SK-N-MC (cell line): Measurements from ENCODE around the gene IGSF9B.

Source experiments
- DNase-seq: peaks from one replicate; pipeline ENCODE4 v3.0.0-alpha.2; 2011; ENCODE audit warnings: low read depth, low spot score
- H3K27ac ChIP-seq: fragments of 200-600 bp; sonication (generic); 2 replicates; pipeline ENCODE4 v1.5.1; 2016; ENCODE audit warnings: mixed run types
- H3K36me3 ChIP-seq: fragments of 200-600 bp; sonication (generic); 2 replicates; pipeline ENCODE4 v1.6.1; 2017; ENCODE audit warnings: antibody characterized with exemption, low read length, mixed read lengths; ENCODE audit not compliant: insufficient read depth
- H3K4me3 ChIP-seq: fragments of 200-600 bp; sonication (generic); 2 replicates; pipeline ENCODE4 v1.5.1; 2016
- H3K9ac ChIP-seq: fragments of 200-600 bp; sonication (generic); 2 replicates; pipeline ENCODE4 v1.8.0; 2017; ENCODE audit warnings: mixed run types, mixed read lengths; ENCODE audit not compliant: insufficient read length
- H3K9me3 ChIP-seq: fragments of 200-600 bp; sonication (generic); 2 replicates; pipeline ENCODE4 v1.6.1; 2017; ENCODE audit warnings: low read depth, mild to moderate bottlenecking, antibody characterized with exemption, low read length, moderate library complexity, mixed read lengths
- EZH2 ChIP-seq: fragments of 200-600 bp; sonication (generic); IDR thresholded peaks from one replicate; pipeline ENCODE4 v1.6.1; 2017; ENCODE audit warnings: antibody characterized with exemption
- FOXP2 ChIP-seq: optimal IDR thresholded peaks from 2 replicates; pipeline ENCODE3; 2011; ENCODE audit warnings: mild to moderate bottlenecking, moderate library complexity; ENCODE audit not compliant: insufficient read depth; ENCODE audit errors: extremely low read length, control extremely low read depth
- POLR2AphosphoS5 ChIP-seq: IDR thresholded peaks from 2 replicates; pipeline ENCODE4 v1.6.1; 2012; ENCODE audit warnings: mild to moderate bottlenecking, low read depth, low read length, borderline replicate concordance

Gene IGSF9B

DNA sequence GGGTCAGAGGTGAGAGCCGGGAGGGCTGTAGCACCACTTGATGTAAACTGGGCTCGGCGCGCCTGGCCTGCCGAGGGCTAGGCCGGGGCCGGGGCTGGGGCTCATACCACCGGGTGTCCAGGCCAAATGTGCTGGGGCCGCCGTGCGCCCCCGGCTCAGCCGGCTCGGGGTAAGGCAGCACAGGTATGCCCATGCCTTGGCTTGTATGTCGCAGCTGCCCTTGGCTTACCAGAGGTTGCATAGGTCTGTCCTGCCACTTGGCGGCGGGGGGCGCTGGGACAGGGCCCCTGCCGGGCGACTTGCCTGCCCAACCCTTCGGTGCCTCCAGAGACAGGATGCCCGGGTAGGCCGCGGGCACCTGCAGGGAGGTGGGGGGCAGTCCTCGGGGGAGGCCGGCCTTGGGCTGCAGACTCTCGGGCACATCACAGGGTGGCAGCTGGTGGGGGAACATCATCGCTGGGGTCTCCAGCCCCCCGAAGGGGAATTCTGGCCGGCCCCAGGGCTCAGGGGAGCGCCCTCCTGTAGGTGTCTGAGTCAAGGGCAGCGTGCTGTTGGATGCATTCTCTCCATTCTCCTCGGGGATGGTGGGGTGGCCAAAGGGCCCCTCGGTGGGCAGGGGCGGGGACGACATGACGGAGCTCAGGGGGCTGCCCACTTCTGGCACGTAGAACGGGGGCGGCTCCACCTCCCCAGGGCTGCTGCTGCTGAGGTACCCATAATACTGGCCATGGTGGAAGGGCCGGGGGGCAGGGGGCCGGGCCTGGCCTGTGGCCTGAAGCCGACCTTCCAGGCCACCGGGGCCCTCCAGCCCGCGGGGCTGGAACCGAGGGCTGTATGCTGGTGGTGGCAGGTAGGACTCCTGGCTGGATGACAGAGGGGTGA lies 36.4 kb downstream of the IGSF9B start:
- no peaks in the 10 kb centered on the region for H3K36me3 ChIP-seq
- H3K9me3 ChIP-seq, result no peaks in the 10 kb centered on the region
- no peak overlapping the region for H3K4me3 ChIP-seq
- no peak overlapping the region for H3K9ac ChIP-seq
- H3K27ac ChIP-seq, result no peak overlapping the region
- TF ChIP-seq POLR2AphosphoS5 (no peak), EZH2 (no peak), FOXP2 (no peak)
- DNase-seq, result no peak

DNA sequence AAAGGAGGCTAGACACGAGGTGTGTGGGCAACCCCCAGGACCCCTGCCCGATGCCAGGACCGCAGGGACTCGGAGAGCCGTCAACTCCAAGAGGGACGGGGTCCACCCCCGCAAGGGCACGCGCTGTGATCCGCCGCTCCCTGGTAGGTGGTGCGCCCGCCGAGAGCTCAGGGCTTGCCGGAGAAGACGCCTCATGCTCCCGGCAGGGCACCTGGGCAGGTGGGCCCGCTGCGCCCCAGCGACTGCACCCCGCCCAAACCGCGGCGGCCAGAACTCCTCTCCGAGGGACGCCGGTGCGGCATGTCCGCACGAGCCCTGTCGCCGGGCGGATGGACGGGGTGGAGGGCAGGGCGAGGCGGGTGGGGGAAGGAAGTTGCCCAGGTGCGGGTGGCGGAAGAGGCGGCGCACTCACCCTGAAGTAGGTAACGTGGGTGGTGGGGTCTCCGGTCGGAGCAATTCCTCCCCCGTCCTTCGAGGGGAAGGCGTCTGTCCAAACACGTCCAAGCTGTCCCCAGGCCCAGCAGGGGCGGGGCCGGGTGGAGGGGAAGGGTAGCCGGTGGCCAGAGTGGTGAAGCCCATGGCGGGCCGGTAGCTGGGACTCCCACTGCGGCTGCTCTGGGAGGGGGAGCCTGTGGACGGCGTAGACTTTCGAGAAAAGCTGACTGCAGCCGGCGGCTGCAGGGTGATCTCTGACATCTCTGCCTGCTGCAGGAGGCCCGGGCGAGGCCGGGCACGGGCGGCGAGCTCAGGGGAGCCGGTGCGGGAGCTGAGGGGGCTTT lies 37.2 kb downstream of the IGSF9B start:
- Histone ChIP-seq H3K9me3 (no peaks in the 10 kb centered on the region), H3K4me3 (no peak overlapping the region), H3K9ac (no peak overlapping the region), H3K27ac (no peak overlapping the region), H3K36me3 (no peaks in the 10 kb centered on the region)
- no peak for TF ChIP-seq FOXP2
- no peak for TF ChIP-seq EZH2
- no peak for TF ChIP-seq POLR2AphosphoS5
- no peak for DNase-seq

DNA sequence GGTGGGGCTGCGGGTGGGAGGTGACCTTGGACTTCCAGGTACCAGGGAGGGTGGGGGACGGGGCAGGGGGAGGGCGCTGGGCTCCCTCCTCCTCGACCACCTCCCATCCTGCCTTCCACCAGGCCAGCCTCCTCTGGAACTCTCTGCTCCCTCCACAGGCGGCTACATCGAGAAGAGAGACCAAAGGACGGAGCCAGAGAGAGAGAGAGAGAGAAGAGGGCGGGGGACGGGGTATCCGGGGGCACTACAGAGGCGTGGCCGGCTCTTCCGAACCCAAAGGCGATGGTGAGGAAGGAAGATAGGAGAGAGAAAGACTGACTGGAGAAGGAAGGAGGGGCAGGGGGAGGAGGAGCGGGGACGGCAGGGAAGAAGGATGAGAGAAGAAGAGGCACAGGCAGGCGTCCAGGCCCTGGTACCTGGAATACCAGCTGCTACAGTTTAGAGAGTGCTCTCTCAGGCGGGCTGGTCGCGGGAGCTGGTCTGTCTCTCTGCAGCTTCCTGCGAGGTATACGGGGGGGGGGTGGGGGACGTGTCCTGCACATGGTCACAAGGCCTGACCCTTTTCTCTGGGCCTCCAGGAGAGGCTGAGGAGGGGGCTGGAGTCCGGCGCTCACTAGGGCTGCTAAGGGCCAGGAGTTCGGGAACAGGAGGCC lies 38.0 kb downstream of the IGSF9B start:
- H3K27ac ChIP-seq, result no peak overlapping the region
- H3K9me3 ChIP-seq, result no peaks in the 10 kb centered on the region
- H3K4me3 ChIP-seq, result no peak overlapping the region
- H3K9ac ChIP-seq, result no peak overlapping the region
- no peak for TF ChIP-seq POLR2AphosphoS5
- DNase-seq, result no peak
- H3K36me3 ChIP-seq, result no peaks in the 10 kb centered on the region

DNA sequence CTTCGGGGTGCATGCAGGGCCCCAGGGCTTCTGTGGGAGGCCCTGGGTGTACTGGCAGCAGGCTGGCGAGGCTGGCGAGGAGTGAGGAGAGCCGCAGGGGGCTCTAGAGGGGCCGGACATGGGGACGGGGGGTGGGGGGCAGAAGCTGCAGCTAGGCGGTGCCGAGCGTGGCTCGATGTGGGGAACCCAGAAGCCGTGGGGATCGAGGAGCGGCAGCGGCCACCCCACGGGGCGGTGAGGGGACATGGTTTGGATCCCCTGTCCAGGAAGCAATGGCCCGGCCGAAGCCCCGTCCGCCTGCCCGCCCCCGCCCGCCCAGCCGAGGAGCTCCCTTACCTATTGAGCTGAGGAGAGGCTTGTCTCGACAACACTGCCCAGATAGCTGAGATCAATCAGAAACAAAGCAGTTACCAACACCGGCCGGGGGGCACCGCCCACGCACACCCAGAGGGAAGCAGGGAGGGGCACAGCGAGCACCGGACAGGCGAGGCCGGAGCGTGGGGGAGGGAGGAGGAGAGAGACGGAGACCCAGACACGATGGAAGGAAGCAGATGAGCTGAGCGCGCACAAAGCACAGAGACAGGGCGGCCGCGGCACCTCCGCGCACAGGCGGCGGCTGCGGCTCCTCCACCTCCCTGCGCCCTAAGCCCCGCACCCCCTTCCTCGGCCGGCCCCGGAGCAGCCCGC lies 38.7 kb downstream of the IGSF9B start:
- Histone ChIP-seq H3K36me3 (no peaks in the 10 kb centered on the region), H3K4me3 (no peak overlapping the region), H3K9me3 (no peaks in the 10 kb centered on the region), H3K27ac (no peak overlapping the region), H3K9ac (no peak overlapping the region)
- TF ChIP-seq FOXP2 (no peak), EZH2 (no peak), POLR2AphosphoS5 (no peak)
- DNase-seq, result no peak

DNA sequence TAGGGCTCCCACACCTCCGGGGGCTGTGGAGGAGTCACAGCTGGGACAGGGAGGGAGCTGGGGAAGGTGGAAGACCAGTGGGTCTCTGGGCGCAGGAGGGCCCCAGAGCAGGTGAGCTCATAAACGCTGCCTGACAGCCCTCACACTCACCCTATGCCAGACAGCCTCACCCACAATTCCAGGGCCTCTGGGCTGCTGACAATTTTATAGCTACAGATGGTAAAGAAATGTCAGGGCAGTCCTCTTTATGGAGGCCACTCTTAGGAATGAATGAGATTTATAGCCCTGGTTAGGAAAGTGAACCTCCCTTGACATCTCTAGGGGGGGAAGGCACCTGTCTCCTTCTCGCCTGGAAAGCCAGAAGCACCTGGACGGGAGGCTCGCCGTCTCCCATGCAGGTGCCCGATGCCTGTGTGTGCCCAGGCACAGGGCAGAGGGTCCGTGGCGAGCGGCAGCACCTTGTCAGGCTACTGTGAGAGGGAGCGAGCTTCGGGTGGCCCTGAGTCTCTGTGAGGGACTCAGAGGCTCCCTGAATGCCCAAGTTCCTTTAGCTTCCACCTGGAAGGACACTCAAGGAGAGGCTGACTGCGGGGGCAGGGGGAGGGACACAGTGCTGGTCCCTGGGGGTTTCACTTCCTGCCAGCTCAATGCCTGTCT lies 39.9 kb downstream of the IGSF9B start:
- Histone ChIP-seq H3K9ac (no peak overlapping the region), H3K27ac (no peak overlapping the region), H3K36me3 (no peaks in the 10 kb centered on the region), H3K4me3 (no peak overlapping the region), H3K9me3 (no peaks in the 10 kb centered on the region)
- DNase-seq, result no peak
- TF ChIP-seq POLR2AphosphoS5, result no peak
- TF ChIP-seq EZH2, result no peak
- TF ChIP-seq FOXP2, result no peak

DNA sequence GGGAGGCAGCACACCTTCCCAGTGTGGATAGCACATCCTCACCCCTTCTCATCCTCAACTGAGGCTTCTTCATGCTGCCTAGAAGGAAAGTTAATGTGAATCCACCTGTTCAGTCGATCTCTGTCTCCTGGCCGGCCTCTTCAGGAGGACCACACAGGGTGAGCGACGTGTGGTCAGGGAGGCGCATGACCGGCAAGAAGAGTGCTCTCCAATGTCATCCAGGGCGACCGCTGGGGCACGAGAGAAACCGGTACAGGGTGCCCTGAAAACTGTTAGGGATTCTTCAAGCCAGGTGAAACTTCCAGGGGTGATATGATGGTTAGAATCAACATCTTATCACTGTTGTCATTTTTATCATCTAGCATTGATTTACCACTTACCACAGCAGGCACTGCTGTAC lies 43.0 kb downstream of the IGSF9B start:
- H3K4me3 ChIP-seq, result no peak overlapping the region
- no peaks in the 10 kb centered on the region for H3K36me3 ChIP-seq
- no peak for DNase-seq
- H3K9me3 ChIP-seq, result no peaks in the 10 kb centered on the region
- no peak overlapping the region for H3K27ac ChIP-seq
- TF ChIP-seq POLR2AphosphoS5 (no peak), FOXP2 (no peak), EZH2 (no peak)
- H3K9ac ChIP-seq, result no peak overlapping the region

DNA sequence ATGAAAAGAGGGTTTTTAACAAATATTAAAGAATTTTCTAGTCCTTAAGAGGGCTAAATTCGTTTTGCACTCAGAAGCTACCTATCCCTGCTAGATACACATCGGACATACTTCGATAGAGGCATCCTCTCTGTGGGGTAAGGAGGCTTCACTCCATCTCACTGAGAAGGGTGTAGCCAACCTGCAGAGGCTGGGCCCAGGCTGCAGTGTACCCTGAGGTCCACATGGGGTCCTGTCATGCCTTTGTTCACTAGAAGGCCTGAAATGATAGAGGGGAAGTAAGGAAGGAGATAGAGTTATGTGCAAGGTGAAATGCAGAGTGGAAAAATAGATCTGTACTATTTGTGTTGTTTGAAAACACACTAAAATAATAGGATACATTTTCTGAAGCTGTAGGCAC lies 45.6 kb downstream of the IGSF9B start:
- TF ChIP-seq EZH2, result no peak
- no peak for TF ChIP-seq FOXP2
- TF ChIP-seq POLR2AphosphoS5, result no peak
- no peaks in the 10 kb centered on the region for H3K36me3 ChIP-seq
- no peak overlapping the region for H3K4me3 ChIP-seq
- H3K27ac ChIP-seq, result no peak overlapping the region
- no peak for DNase-seq
- H3K9me3 ChIP-seq, result no peaks in the 10 kb centered on the region
- H3K9ac ChIP-seq, result no peak overlapping the region
